GM18909 (cell line): ENCODE results near the gene ZNF653.
"Not testable (repeated sequence)": the region's sequence is repeated elsewhere in the genome, so short reads cannot be mapped to it uniquely, and the experiment has no call there.

Experiments used
- ATAC-seq: cut with Tn5 transposase; IDR thresholded peaks from one replicate; pipeline ENCODE4 v1.9.1; 2021; ENCODE audit warnings: mild to moderate bottlenecking; ENCODE audit not compliant: unreplicated experiment, poor library complexity

The ZNF653 gene

DNA sequence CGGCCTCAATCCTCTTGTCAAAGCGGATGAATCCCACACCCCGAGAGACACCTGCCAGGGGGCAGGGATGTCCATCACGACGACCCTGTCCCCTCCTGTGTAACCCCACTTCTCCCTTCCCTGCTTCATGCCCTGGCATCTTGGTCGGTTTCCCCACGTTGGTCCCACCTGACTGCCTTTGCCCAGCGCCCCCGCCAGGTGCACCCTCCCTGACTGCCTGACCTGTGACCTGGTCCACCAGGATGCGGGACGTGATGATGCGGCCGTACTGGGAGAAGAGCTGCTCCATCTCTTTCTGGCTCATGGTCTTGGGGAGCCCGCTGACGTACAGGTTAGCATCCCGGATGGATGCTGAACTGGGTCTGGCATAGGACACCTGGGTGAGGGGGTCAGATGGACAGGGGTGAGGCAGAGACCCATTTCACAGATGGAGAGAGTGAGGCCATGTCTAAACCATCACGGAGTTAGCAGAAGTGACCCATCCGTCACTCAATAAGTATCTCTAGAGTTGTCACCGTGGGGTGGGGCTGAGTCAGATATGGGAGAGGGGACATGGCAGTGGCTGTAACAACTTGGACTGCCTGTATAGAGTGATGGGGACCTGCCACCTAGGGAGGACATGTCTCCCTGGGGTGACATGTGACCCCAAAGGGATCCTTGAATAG lies 47.3 kb downstream of the ZNF653 start:
- ATAC-seq: no peak

DNA sequence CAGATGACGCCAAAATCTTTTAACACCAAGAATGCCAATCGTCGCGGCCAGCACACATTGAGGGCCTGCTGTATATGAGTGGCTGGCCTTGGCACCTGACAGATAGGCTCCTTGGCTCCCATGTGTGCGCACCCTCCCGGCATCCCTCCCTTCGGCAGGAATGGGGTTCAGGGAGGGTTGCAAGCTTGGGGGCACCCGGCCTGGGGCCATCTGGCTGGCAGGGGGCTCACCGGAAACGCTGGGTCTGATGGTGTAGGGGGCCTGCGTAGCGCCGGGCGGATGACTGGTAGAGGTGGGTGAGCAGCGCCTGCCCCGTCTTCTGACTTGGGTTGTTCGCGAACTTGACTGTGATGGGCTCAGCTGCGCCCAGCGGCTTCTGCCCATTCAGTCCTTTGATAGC lies 47.8 kb downstream of the ZNF653 start:
- ATAC-seq: no peak

DNA sequence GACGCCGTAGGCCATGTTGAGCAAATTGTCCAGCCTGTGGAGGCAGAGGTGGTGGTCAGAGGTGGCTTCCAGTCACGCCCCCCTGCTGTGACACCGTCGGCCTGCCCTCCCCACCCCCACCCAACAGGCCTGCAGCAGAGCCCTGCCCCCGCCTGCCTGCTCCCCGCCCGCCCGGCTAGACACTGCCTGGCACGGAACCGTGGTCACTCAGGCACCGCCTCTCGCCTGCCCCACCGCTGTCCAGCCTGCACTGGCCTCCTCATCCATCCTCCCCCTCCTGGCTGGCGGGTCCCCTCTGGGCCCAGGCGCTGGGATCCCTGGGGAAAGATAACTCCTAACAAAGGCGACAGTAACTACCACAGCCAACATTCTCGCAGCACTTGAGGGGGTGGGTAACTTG lies 48.5 kb downstream of the ZNF653 start:
- no peak for ATAC-seq

GRCh38 chr19:11456659-11457058 lies 49.0 kb downstream of the ZNF653 start:
- ATAC-seq: no peak

DNA sequence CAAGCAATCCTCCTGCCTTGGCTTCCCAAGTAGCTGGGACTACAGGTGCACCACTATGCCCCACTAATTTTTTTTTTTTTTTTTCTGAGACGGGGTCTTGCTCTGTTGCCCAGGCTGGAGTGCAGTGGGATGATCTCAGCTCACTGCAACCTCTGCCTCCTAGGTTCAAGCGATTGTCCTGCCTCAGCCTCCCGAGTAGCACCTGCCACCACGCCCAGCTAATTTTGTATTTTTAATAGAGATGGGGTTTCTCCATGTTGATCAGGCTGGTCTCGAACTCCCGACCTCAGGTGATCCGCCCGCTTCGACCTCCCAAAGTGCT lies 50.4 kb downstream of the ZNF653 start:
- ATAC-seq: not testable (repeated sequence)

DNA sequence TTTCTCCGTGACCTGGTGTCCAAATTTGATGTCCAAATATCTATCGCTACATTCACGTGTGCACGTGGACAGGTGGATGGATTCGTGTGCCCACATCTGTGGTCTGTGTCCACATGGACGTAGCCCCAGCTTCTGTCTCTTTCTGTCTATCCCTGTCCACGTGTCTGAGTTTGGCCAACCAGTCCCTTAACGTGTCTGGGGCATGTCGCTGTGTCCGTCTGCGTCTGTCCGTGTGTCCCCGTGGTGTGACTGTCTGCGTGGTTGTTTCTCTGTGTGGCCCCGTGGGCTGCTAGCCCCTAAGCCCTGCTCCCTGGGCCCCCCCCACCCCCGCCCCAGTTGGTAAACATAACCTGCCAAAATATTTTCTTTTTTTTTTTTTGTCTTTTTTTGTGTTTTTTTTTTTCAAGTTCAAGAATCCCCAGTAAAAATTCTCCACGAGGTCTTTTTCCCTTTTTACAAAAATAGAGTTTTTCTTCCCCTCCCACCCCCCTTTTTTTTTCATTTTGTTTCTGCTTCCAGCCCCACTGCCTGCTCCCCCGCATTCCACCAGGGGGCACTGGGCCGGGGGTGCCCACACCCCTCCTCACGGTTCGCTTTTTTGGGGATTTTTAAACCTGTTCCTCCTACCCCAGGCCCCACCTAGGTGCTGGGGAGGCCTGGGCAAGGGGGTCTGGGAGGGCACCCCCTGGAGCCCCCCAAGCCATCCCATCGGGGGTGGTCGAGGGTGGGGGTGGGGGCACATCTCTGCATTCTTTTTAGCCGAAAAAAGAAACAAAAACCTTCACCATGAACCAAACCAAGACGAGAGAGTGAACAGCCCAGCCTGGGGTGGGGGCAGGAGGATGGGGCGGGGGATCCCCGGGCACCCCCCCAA lies 51.9 kb downstream of the ZNF653 start:
- no peak for ATAC-seq

GRCh38 chr19:11452620-11453310 lies 52.9 kb downstream of the ZNF653 start:
- no peak for ATAC-seq

DNA sequence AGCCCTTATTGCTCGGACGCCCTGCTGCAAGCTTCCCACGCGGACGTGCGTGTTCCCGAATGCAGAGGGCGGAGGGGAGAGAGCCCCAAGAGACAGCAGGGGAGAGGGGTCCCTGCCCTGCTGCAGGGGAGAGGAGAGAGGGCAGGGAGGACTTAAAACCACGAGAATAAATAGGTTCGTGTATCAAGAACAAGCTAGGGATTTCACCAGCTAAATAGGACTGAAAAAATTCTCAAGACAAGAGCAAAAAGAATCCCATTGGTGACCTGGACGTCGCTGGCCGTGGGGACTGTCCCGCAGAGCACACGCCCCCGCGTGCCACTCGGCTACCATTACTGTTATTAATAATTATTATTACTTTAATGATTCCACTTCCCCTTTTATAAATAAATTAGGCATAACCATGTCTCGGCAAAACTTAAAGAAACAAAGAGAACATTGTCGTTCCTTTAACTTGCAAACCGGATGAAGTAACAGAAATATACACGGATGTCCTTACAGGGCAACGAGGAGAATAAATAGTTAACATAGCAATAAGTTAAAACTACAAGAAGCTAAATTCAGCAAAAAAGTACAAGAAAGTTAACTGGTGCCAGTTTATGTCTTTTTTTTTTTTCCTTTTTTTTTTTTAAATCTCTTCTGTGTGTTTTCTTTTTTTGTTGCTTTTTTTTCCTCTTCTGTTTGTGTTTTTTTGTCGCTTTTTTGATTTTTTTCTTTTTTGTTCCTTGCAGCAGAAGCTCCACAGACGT lies 53.6 kb downstream of the ZNF653 start:
- no peak for ATAC-seq

- no peak for ATAC-seq
Measured at GRCh38 chr19:11451327-11451870, 54.2 kb downstream of the ZNF653 start.

- ATAC-seq: no peak
Measured at GRCh38 chr19:11450570-11451326, 54.9 kb downstream of the ZNF653 start.

GRCh38 chr19:11448923-11449554 lies 56.6 kb downstream of the ZNF653 start:
- no peak for ATAC-seq

DNA sequence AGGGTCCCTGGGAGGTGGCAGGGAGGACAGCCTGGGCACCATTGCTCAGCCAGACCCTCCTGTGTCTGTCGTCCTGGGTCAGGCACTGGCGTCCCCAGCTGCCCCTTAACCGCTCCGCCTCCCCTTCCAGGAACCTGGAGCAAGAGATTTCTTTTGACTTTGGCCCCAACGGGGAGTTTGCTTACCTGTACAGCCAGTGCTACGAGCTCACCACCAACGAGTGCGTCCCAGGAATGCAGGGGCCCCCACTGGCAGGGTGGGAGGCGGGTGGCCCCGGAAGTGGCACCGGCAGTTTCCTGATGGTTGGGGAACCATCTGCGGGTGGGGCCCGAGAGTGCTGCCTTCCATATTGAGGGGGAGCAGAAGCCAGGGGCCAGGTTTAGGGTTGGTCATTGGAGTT lies 57.2 kb downstream of the ZNF653 start:
- no peak for ATAC-seq

GRCh38 chr19:11447347-11448262 lies 58.0 kb downstream of the ZNF653 start:
- ATAC-seq: no peak

GRCh38 chr19:11446652-11447301 lies 58.9 kb downstream of the ZNF653 start:
- no peak for ATAC-seq

DNA sequence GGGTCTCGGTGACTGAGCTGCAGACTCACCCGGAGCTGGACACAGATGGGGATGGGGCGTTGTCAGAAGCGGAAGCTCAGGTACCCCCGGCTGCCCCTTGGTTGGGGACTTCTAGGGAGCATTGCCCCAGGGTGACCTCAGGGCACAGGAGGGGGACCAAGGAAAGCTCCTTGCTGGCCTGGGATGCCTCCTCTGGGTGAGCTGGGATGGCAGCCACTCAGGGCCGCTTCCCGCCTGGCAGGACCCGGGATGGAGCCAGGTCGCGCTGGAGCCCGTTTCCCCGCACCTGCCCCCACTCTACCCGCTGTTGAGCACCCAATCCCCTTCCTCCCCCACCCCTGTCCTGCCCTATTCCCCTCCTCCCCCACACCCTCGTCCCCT lies 59.4 kb downstream of the ZNF653 start:
- no peak for ATAC-seq

DNA sequence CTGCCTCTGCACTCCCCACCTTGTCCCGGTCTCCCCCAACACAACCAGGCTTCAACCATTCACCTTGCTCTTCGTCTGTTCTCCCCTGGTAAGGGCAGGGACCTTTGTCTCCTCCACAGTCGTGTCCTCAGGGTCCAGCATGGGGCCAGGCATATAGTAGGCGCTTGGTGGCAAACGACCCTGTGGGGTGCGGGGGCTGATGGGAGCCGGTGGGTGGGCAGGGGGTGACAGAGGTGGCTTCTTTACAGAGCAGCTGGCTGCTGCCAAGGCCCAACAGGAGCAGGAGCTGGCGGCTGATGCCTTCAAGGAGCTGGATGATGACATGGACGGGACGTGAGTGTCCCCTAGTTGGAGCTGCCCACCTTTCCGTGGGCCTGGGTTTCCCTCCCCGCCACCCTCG lies 60.5 kb downstream of the ZNF653 start:
- no peak for ATAC-seq

DNA sequence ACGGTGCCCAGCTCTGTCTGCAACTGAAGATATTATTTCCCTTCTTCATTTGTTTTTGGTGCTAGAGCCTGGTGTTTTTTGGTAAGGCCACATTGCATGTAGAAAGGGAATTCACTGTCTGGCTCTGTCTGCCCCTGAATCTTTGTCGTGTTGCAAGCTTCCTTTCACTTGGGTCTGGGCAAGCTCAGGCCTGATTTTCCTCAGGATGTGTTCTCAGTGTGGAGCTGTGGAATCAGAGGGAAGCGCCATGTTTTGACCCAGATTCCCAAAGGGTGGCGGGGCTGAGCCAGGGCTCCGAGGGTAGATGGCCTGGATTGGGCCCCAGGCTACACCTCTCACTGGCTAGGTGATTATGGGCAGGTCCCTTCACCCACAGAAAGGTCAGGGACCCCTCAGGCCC lies 61.6 kb downstream of the ZNF653 start:
- ATAC-seq: no peak

DNA sequence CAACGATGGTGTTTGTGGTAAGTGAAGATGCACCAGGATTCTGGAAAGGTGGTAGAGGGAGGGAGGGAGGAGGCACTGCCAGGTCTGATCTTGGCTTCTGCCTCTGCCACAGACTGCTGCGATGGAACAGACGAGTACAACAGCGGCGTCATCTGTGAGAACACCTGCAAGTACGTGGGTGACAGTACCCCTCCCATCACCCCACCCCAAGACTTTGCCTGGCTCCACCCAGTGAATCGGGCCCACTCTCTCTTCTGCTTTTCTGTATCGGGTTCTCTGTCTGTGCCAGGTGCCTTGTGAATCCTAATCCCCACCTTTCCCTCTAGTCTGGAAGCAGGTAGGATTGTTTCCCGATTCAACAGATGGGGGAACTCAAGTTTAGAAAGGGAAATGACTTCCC lies 67.7 kb downstream of the ZNF653 start:
- no peak for ATAC-seq
